OCI-LY3 (cell line): ENCODE measurements around the gene MED13L.

Source experiments
- H2AFZ ChIP-seq: fragments of 200-600, 300-600 bp; shearing (Covaris generic); 2 replicates; pipeline ENCODE4 v1.6.0; 2014; ENCODE audit warnings: antibody characterized with exemption, low read depth, low read length
- H3K27ac ChIP-seq: fragments of 200-600, 300-600 bp; sonication (generic); 2 replicates; pipeline ENCODE4 v1.5.1; 2014; ENCODE audit warnings: mild to moderate bottlenecking, low read length, moderate library complexity, mixed read lengths
- H3K27me3 ChIP-seq: fragments of 200-600, 300-600 bp; sonication (generic); 2 replicates; pipeline ENCODE4 v1.6.1; 2014; ENCODE audit warnings: low read depth, low read length, mixed read lengths
- H3K36me3 ChIP-seq: fragments of 200-600, 300-600 bp; sonication (generic); replicated peaks from 2 replicates; pipeline ENCODE3; 2014; ENCODE audit warnings: low read depth, low read length, mixed read lengths
- H3K4me1 ChIP-seq: fragments of 300-600, 200-600 bp; sonication (generic); 2 replicates; pipeline ENCODE4 v1.6.1; 2014; ENCODE audit warnings: low read length, mixed read lengths
- H3K4me2 ChIP-seq: fragments of 200-600, 300-600 bp; sonication (generic); 2 replicates; pipeline ENCODE4 v1.6.1; 2014; ENCODE audit warnings: low read length, mixed read lengths
- H3K4me3 ChIP-seq: fragments of 300-600, 200-600 bp; sonication (generic); 2 replicates; pipeline ENCODE4 v1.5.1; 2014; ENCODE audit warnings: antibody characterized with exemption, mild to moderate bottlenecking, low read length, moderate library complexity
- H3K79me2 ChIP-seq: fragments of 300-600, 200-600 bp; shearing (Covaris generic); 2 replicates; pipeline ENCODE4 v1.6.1; 2014; ENCODE audit warnings: mild to moderate bottlenecking, low read length, mixed read lengths
- H3K9ac ChIP-seq: fragments of 300-600, 200-600 bp; shearing (Covaris generic); 2 replicates; pipeline ENCODE4 v1.6.0; 2014; ENCODE audit warnings: mild to moderate bottlenecking, low read length, moderate library complexity
- H3K9me3 ChIP-seq: fragments of 200-600, 300-600 bp; shearing (Covaris generic); 2 replicates; pipeline ENCODE4 v1.6.1; 2014; ENCODE audit warnings: low read length, mixed read lengths; ENCODE audit not compliant: insufficient read depth
- H4K20me1 ChIP-seq: fragments of 200-600, 300-600 bp; sonication (generic); 2 replicates; pipeline ENCODE4 v1.6.1; 2016; ENCODE audit warnings: low read length, mixed read lengths; ENCODE audit not compliant: insufficient read depth
- CTCF ChIP-seq: fragments of 200-600, 300-600 bp; sonication (generic); IDR thresholded peaks from 2 replicates; pipeline ENCODE4 v1.5.1; 2014; ENCODE audit warnings: antibody characterized with exemption, low read length, low read depth
- EZH2phosphoT487 ChIP-seq: fragments of 200-600 bp; shearing (Covaris generic); IDR thresholded peaks from 2 replicates; pipeline ENCODE4 v1.6.1; 2018; ENCODE audit warnings: antibody characterized with exemption, mixed run types, low read depth

MED13L gene

GRCh38 chr12:116264525-116265070 lies 12.9 kb downstream of the MED13L start:
- Histone ChIP-seq H3K79me2 (peaks cover 99% of the 10 kb centered on the region), H3K9me3 (no peaks in the 10 kb centered on the region), H3K27ac (no peak overlapping the region), H3K4me2 (no peak overlapping the region; the same call in 1 of the 2 replicates), H3K27me3 (no peaks in the 10 kb centered on the region), H3K9ac (no peak overlapping the region), H3K4me1 (peaks cover 35% of the 10 kb centered on the region), H4K20me1 (peaks cover 95% of the 10 kb centered on the region), H3K4me3 (no peak overlapping the region), H2AFZ (no peak overlapping the region), H3K36me3 (no peaks in the 10 kb centered on the region)
- TF ChIP-seq CTCF, result no peak
- no peak for TF ChIP-seq EZH2phosphoT487

- Histone ChIP-seq H3K4me1 (peaks cover 35% of the 10 kb centered on the region), H2AFZ (no peak overlapping the region), H4K20me1 (peaks cover 94% of the 10 kb centered on the region), H3K79me2 (peaks cover 99% of the 10 kb centered on the region), H3K9me3 (no peaks in the 10 kb centered on the region), H3K9ac (no peak overlapping the region), H3K4me3 (no peak overlapping the region), H3K27me3 (no peaks in the 10 kb centered on the region), H3K27ac (no peak overlapping the region), H3K4me2 (no peak overlapping the region), H3K36me3 (no peaks in the 10 kb centered on the region)
- no peak for TF ChIP-seq CTCF
- TF ChIP-seq EZH2phosphoT487, result no peak
Measured at GRCh38 chr12:116263844-116264243, 13.6 kb downstream of the MED13L start.

- peaks cover 99% of the 10 kb centered on the region for H3K79me2 ChIP-seq
- peaks cover 91% of the 10 kb centered on the region for H4K20me1 ChIP-seq
- peaks cover 35% of the 10 kb centered on the region for H3K4me1 ChIP-seq
Measured at GRCh38 chr12:116263431-116263830, 14.1 kb downstream of the MED13L start.

DNA sequence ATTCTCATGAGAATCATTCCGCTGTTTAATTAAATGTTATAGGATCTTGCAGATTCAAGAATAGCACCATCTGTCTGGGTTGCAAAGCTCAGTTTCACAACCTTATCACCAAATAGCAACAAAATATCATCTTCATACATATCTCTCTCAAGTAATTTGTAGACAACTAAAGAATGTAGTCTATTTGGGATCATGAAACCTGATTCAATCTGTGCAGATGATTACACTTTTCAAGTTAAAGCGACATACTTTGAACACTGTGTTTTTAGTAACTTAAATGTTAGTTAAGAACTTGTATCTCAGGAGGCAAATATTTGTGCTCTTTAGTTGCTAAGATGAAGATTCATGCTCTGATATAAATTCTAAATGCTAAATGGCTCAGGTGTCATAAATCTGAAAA lies 14.8 kb downstream of the MED13L start:
- H3K4me1 ChIP-seq, result peaks cover 40% of the 10 kb centered on the region
- H3K4me3 ChIP-seq, result no peak overlapping the region
- H3K36me3 ChIP-seq, result no peaks in the 10 kb centered on the region
- no peak overlapping the region for H2AFZ ChIP-seq
- H3K27ac ChIP-seq, result no peak overlapping the region
- TF ChIP-seq CTCF (no peak), EZH2phosphoT487 (no peak)
- no peaks in the 10 kb centered on the region for H3K9me3 ChIP-seq
- H3K27me3 ChIP-seq, result no peaks in the 10 kb centered on the region
- H4K20me1 ChIP-seq, result peaks cover 91% of the 10 kb centered on the region
- H3K79me2 ChIP-seq, result peaks cover 99% of the 10 kb centered on the region
- H3K4me2 ChIP-seq, result no peak overlapping the region
- no peak overlapping the region for H3K9ac ChIP-seq

More at GRCh38 chr12:116263431-116263830, 14.1 kb downstream of the MED13L start:
- no peak overlapping the region for H3K4me2 ChIP-seq
- no peak overlapping the region for H3K27ac ChIP-seq
- no peaks in the 10 kb centered on the region for H3K9me3 ChIP-seq
- H3K27me3 ChIP-seq, result no peaks in the 10 kb centered on the region
- no peak overlapping the region for H3K9ac ChIP-seq
- H2AFZ ChIP-seq, result no peak overlapping the region
- no peak overlapping the region for H3K4me3 ChIP-seq
- no peak for TF ChIP-seq CTCF
- H3K36me3 ChIP-seq, result no peaks in the 10 kb centered on the region
